ENCODE measurements around the gene PPP2R3B.
A peak's percentile ranks its signal among the peaks of the same experiment; 100 is the strongest.

The PPP2R3B gene

GRCh38 chrX:320126-320783 is 66.5 kb downstream of the PPP2R3B start:
- ChIA-PET POLR2A (no interaction called here), CTCF (no interaction called here)
- Histone ChIP-seq H3K27ac (ENCODE audit: extremely low read depth, low read depth, low read length) (peak overlapping the region; percentile 79; the same call in 1 of the 2 replicates), H3K9me3 (ENCODE audit: control insufficient read depth, insufficient read depth, low read depth, low read length) (no peaks in the 10 kb centered on the region), H3K4me3 (ENCODE audit: low read depth, low read length) (peak overlapping the region; percentile 84), H3K36me3 (ENCODE audit: control insufficient read depth in 2 of 2, insufficient read depth in 1 of 2, low read length in 2 of 2) (peaks cover 0 to 12% of the 10 kb centered on the region in 2 experiments; a peak in 1 of 3 replicates), H3K4me1 (ENCODE audit: control insufficient read depth, insufficient read depth, low read length) (peaks cover 12% of the 10 kb centered on the region)
- TF ChIP-seq ZNF600 (tag by site-specific recombination; IDR thresholded peaks at IDR 0.05) = peak; percentile 40; the same call in 1 of the 2 replicates
- TF ChIP-seq ZBTB21 (tag by site-specific recombination; IDR thresholded peaks at IDR 0.05) = no peak
- TF ChIP-seq OSR2 (tag by site-specific recombination; IDR thresholded peaks at IDR 0.05) = no peak
- TF ChIP-seq, protein P1, sequence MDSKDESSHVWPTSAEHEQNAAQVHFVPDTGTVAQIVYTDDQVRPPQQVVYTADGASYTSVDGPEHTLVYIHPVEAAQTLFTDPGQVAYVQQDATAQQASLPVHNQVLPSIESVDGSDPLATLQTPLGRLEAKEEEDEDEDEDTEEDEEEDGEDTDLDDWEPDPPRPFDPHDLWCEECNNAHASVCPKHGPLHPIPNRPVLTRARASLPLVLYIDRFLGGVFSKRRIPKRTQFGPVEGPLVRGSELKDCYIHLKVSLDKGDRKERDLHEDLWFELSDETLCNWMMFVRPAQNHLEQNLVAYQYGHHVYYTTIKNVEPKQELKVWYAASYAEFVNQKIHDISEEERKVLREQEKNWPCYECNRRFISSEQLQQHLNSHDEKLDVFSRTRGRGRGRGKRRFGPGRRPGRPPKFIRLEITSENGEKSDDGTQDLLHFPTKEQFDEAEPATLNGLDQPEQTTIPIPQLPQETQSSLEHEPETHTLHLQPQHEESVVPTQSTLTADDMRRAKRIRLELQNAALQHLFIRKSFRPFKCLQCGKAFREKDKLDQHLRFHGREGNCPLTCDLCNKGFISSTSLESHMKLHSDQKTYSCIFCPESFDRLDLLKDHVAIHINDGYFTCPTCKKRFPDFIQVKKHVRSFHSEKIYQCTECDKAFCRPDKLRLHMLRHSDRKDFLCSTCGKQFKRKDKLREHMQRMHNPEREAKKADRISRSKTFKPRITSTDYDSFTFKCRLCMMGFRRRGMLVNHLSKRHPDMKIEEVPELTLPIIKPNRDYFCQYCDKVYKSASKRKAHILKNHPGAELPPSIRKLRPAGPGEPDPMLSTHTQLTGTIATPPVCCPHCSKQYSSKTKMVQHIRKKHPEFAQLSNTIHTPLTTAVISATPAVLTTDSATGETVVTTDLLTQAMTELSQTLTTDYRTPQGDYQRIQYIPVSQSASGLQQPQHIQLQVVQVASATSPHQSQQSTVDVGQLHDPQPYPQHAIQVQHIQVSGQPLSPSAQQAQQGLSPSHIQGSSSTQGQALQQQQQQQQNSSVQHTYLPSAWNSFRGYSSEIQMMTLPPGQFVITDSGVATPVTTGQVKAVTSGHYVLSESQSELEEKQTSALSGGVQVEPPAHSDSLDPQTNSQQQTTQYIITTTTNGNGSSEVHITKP (tag by site-specific recombination; IDR thresholded peaks at IDR 0.05) = 0 out of 2 replicates have a peak, but pooled peaks have one; percentile 10
- TF ChIP-seq, protein P2, sequence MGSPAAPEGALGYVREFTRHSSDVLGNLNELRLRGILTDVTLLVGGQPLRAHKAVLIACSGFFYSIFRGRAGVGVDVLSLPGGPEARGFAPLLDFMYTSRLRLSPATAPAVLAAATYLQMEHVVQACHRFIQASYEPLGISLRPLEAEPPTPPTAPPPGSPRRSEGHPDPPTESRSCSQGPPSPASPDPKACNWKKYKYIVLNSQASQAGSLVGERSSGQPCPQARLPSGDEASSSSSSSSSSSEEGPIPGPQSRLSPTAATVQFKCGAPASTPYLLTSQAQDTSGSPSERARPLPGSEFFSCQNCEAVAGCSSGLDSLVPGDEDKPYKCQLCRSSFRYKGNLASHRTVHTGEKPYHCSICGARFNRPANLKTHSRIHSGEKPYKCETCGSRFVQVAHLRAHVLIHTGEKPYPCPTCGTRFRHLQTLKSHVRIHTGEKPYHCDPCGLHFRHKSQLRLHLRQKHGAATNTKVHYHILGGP (tag by site-specific recombination; IDR thresholded peaks at IDR 0.05) = no peak
- TF ChIP-seq ZNF223 (tag by site-specific recombination; IDR thresholded peaks at IDR 0.05) = no peak
- no peak for TF ChIP-seq ZNF560 (tag by site-specific recombination; IDR thresholded peaks at IDR 0.05; ENCODE audit: borderline replicate concordance)

- peak; percentile 93 for TF ChIP-seq GLIS2 (tag by site-specific recombination; IDR thresholded peaks at IDR 0.05)
- TF ChIP-seq GLIS1 (tag by site-specific recombination; IDR thresholded peaks at IDR 0.05) = peak; percentile 98
- TF ChIP-seq SCRT2 (tag by site-specific recombination; IDR thresholded peaks at IDR 0.05) = no peak
- 0 out of 2 replicates have a peak, but pooled peaks have one; percentile 1 for TF ChIP-seq ZBTB48 (tag by site-specific recombination; IDR thresholded peaks at IDR 0.05)
- ChIA-PET POLR2A (no interaction called here), CTCF (no interaction called here)
- no peaks in the 10 kb centered on the region for H3K9me3 ChIP-seq (ENCODE audit: control insufficient read depth, insufficient read depth, low read depth, low read length)
- peak overlapping the region; percentile 79; the same call in 1 of the 2 replicates for H3K27ac ChIP-seq (ENCODE audit: extremely low read depth, low read depth, low read length)
- H3K4me1 ChIP-seq (ENCODE audit: control insufficient read depth, insufficient read depth, low read length) = peaks cover 12% of the 10 kb centered on the region
- peak overlapping the region; percentile 84 for H3K4me3 ChIP-seq (ENCODE audit: low read depth, low read length)
- peaks cover 0 to 18% of the 10 kb centered on the region in 2 experiments; a peak in 1 of 3 replicates for H3K36me3 ChIP-seq (ENCODE audit: control insufficient read depth in 2 of 2, insufficient read depth in 1 of 2, low read length in 2 of 2)
Observed at GRCh38 chrX:319579-320125, 67.1 kb downstream of the PPP2R3B start.

DNA sequence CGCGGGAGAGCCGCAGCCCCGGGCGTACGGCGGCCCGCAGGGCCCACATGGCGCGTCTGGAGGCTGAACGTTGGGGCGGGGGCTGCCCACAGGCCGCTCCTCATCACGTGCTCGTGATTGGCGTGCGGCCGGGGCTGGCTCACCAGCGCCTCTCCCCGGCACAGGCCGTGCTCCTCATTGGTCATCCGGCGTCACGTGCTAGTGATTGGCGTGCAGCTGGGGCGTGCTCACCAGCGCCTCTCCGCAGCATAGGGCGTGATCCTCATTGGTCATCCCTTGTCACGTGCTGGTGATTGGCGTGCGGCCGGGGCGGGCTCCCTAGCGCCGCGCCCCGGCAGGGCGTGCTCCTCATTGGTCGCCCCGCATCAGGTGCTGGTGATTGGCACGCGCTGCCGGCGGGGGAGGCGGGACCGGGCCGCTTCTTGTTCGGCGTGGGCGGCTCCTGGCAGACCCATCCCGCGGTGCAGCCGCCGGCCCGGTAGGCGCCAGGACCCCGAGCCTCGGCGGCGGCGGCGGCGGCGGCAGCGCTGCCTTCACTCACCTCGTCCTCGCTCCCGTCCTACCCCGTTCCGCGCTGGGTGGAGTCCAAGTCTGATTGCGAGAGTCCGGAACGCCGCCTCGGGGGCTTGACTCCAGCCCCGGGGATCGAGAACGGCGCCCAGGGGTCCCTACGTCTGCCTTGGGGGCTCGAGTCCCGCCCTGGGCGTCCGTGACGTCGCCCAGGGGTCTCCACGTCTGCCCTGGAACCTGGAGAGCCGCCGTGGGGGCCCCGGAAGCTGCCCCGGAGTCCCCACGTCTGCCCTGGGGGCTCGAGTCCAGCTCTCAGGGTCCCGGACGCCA is 67.7 kb downstream of the PPP2R3B start, which contains the start of gene GTPBP6:
TSS of gene GTPBP6 (minus strand) at position 58 of the 840 bp plus-strand sequence. CDS start at position 49, 9 bp downstream.
- H3K4me3 ChIP-seq (ENCODE audit: low read depth, low read length) = peak within 1 kb of the TSS; percentile 84
- H3K36me3 ChIP-seq (ENCODE audit: control insufficient read depth in 2 of 2, insufficient read depth in 1 of 2, low read length in 2 of 2) = peaks cover 0 to 22% of the 10 kb centered on the region in 2 experiments; a peak in 1 of 3 replicates
- ChIA-PET POLR2A (no interaction called here), CTCF (no interaction called here)
- peaks cover 12% of the 10 kb centered on the region for H3K4me1 ChIP-seq (ENCODE audit: control insufficient read depth, insufficient read depth, low read length)
- peak within 1 kb of the TSS; percentile 92 for H3K27ac ChIP-seq (ENCODE audit: extremely low read depth, low read depth, low read length)
- H3K9me3 ChIP-seq (ENCODE audit: control insufficient read depth, insufficient read depth, low read depth, low read length) = no peaks in the 10 kb centered on the region
- 0 out of 2 replicates have a peak, but pooled peaks have one; percentile 35 for TF ChIP-seq ZNF660 (tag by site-specific recombination; IDR thresholded peaks at IDR 0.05)
- TF ChIP-seq GLI4 (tag by site-specific recombination; IDR thresholded peaks at IDR 0.05) = no peak
- TF ChIP-seq ZNF596 (tag by site-specific recombination; IDR thresholded peaks at IDR 0.05) = peak; percentile 21; the same call in 1 of the 2 replicates
- peak; percentile 79 for TF ChIP-seq ZNF423 (tag by site-specific recombination; IDR thresholded peaks at IDR 0.05)
- TF ChIP-seq ZNF600 (tag by site-specific recombination; IDR thresholded peaks at IDR 0.05) = 0 out of 2 replicates have a peak, but pooled peaks have one; percentile 18
- TF ChIP-seq ZNF561 (tag by site-specific recombination; IDR thresholded peaks at IDR 0.05; ENCODE audit: borderline replicate concordance) = peak; percentile 69; the same call in 1 of the 2 replicates
- peak; percentile 13; the same call in 1 of the 2 replicates for TF ChIP-seq ZNF76 (tag by site-specific recombination; IDR thresholded peaks at IDR 0.05; ENCODE audit: borderline replicate concordance, low read depth)
- TF ChIP-seq, protein P3, sequence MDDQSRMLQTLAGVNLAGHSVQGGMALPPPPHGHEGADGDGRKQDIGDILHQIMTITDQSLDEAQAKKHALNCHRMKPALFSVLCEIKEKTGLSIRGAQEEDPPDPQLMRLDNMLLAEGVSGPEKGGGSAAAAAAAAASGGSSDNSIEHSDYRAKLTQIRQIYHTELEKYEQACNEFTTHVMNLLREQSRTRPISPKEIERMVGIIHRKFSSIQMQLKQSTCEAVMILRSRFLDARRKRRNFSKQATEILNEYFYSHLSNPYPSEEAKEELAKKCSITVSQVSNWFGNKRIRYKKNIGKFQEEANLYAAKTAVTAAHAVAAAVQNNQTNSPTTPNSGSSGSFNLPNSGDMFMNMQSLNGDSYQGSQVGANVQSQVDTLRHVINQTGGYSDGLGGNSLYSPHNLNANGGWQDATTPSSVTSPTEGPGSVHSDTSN (CRISPR knock-in tag; IDR thresholded peaks at IDR 0.05) = peak; percentile 100
- TF ChIP-seq SP3 (tag by site-specific recombination; IDR thresholded peaks at IDR 0.05) = peak; percentile 87
- TF ChIP-seq ZBTB26 (tag by site-specific recombination; optimal IDR thresholded peaks at IDR 0.05) = peak; percentile 62
